Endothelial cell of umbilical vein (primary cell): Measurements from ENCODE around the gene SDR9C7. TPM values are rescaled to one million over a fixed set of nuclear protein-coding genes. Genes with fewer than 3 reads are reported as not detected.
"Not testable (repeated sequence)": the region's sequence is repeated elsewhere in the genome, so short reads cannot be mapped to it uniquely, and the experiment has no call there.

Experiments used
- BruUV-seq: library from RNA; stranded (reverse); fragments of 400-500 nt; replicated peaks from 2 replicates; lab custom pipeline; 2021; lab: Mats Ljungman, UMichigan
- CTCF ChIA-PET: fragments of 300-600, 350-600 bp; sonication (Branson Sonifier 250); formaldehyde crosslinking; loops from one replicate; lab custom pipeline; 2021; ENCODE audit warnings: antibody characterized with exemption, inconsistent platforms; lab: Charles Lee
- POLR2A ChIA-PET: fragments of 300-600, 350-600 bp; sonication (Branson Sonifier 250); formaldehyde crosslinking; loops from one replicate; lab custom pipeline; 2021; ENCODE audit warnings: antibody characterized with exemption, inconsistent platforms; lab: Charles Lee
- DNase-seq: peaks from one replicate; pipeline ENCODE4 v3.0.0-alpha.2; 2011; ENCODE audit warnings: low read depth, low spot score
- FAIRE-seq: peaks from 2 replicates; lab custom pipeline; 2011; peaks lifted over from hg19 to GRCh38; lab: Jason Lieb, UNC
- H2AFZ ChIP-seq: 2 replicates; pipeline ENCODE4 v1.6.0; 2012; ENCODE audit warnings: low read depth, low read length, control low read depth, inconsistent platforms
- H3K27ac ChIP-seq: 2 replicates; pipeline ENCODE4 v1.5.1; 2011; ENCODE audit warnings: low read depth, mild to moderate bottlenecking, control low read depth, low read length, moderate library complexity; ENCODE audit not compliant: insufficient read depth
- H3K27me3 ChIP-seq, 2 experiments: 2 replicates each; pipeline versions ENCODE4 v1.6.0 to v1.6.1; 2011; ENCODE audit warnings: low read length in 2 of 2, mixed read lengths in 1 of 2; ENCODE audit not compliant: control insufficient read depth in 2 of 2, insufficient read depth in 2 of 2
- H3K36me3 ChIP-seq, 2 experiments: 2 replicates in 1 of 2; 3 replicates in 1 of 2; pipeline ENCODE4 v1.5.1; 2011; ENCODE audit warnings: low read length in 2 of 2, mild to moderate bottlenecking in 1 of 2, moderate library complexity in 1 of 2; ENCODE audit not compliant: control insufficient read depth in 2 of 2, insufficient read depth in 2 of 2; ENCODE audit errors: extremely low read depth in 1 of 2
- H3K4me1 ChIP-seq: 3 replicates; pipeline ENCODE4 v1.5.1; 2011; ENCODE audit warnings: mild to moderate bottlenecking, low read length; ENCODE audit not compliant: control insufficient read depth, insufficient read depth; ENCODE audit errors: extremely low read depth
- H3K4me2 ChIP-seq: 2 replicates; pipeline ENCODE4 v1.6.1; 2011; ENCODE audit warnings: low read length, control low read depth, mixed read lengths; ENCODE audit not compliant: insufficient read depth
- H3K4me3 ChIP-seq, 3 experiments: fragments of 200-600 bp in 1 of 3; sonication (generic), shearing (Covaris generic) in 1 of 3; replicated peaks in 1 of 3; 2 replicates each; pipeline ENCODE4 v1.5.1; 2011 to 2016; ENCODE audit warnings: control low read depth in 3 of 3, low read length in 3 of 3, mild to moderate bottlenecking in 2 of 3, inconsistent platforms in 1 of 3, low read depth in 1 of 3, moderate library complexity in 1 of 3; ENCODE audit not compliant: insufficient read depth in 1 of 3
- H3K79me2 ChIP-seq: 2 replicates; pipeline ENCODE4 v1.6.0; 2012; ENCODE audit warnings: low read length, inconsistent platforms; ENCODE audit not compliant: control insufficient read depth, insufficient read depth
- H3K9ac ChIP-seq: replicated peaks from 2 replicates; pipeline ENCODE3; 2011; ENCODE audit warnings: low read length, control low read depth; ENCODE audit not compliant: insufficient read depth; ENCODE audit errors: extremely low read depth
- H3K9me1 ChIP-seq: replicated peaks from 3 replicates; pipeline ENCODE4 v1.6.0; 2011; ENCODE audit warnings: mild to moderate bottlenecking, low read length; ENCODE audit not compliant: control insufficient read depth, insufficient read depth; ENCODE audit errors: extremely low read depth
- H3K9me3 ChIP-seq: replicated peaks from 2 replicates; pipeline ENCODE4 v1.5.1; 2012; ENCODE audit warnings: low read length, inconsistent platforms; ENCODE audit not compliant: control insufficient read depth, insufficient read depth
- H4K20me1 ChIP-seq: replicated peaks from 2 replicates; pipeline ENCODE3; 2011; ENCODE audit warnings: mild to moderate bottlenecking, low read length; ENCODE audit not compliant: control insufficient read depth, insufficient read depth; ENCODE audit errors: extremely low read depth
- EZH2 ChIP-seq: IDR thresholded peaks from 2 replicates; pipeline ENCODE4 v1.6.1; 2012; ENCODE audit warnings: borderline replicate concordance, low read depth, mild to moderate bottlenecking, moderate library complexity, low read length, inconsistent platforms; ENCODE audit not compliant: severe bottlenecking
- FOS ChIP-seq: IDR thresholded peaks from 2 replicates; pipeline ENCODE4 v1.6.1; 2011; ENCODE audit warnings: mild to moderate bottlenecking, low read length, moderate library complexity, borderline replicate concordance; ENCODE audit not compliant: insufficient read depth
- GATA2 ChIP-seq: IDR thresholded peaks from 2 replicates; pipeline ENCODE4 v1.7.0; 2011; ENCODE audit warnings: low read depth, mild to moderate bottlenecking, moderate library complexity, mixed read lengths, low read length; ENCODE audit not compliant: insufficient read length, insufficient read depth
- JUN ChIP-seq: IDR thresholded peaks from 2 replicates; pipeline ENCODE4 v1.6.1; 2011; ENCODE audit warnings: borderline replicate concordance, low read depth; ENCODE audit not compliant: insufficient read length, insufficient read depth
- MYC ChIP-seq: IDR thresholded peaks from one replicate; pipeline ENCODE4 v1.6.1; 2011; ENCODE audit warnings: mild to moderate bottlenecking, low read depth, low read length
- POLR2A ChIP-seq: IDR thresholded peaks from 2 replicates; pipeline ENCODE4 v1.6.1; 2012; ENCODE audit warnings: low read depth, mild to moderate bottlenecking, control low read depth, low read length
- POLR2AphosphoS5 ChIP-seq: IDR thresholded peaks from 2 replicates; pipeline ENCODE4 v1.6.1; 2012; ENCODE audit warnings: low read depth, mild to moderate bottlenecking, control low read depth, low read length, moderate library complexity; ENCODE audit not compliant: insufficient read depth
- dilution Hi-C: fragments of 300-500 bp; cut with MboI; formaldehyde crosslinking; loops from one replicate; pipeline ENCODE4 v1.15.0; 2019; ENCODE audit warnings: low sequenced_read_pairs; ENCODE audit not compliant: extremely low pct_ligation_motif_present
- intact Hi-C: fragments of 100-400 bp; cut with micrococcal nuclease; formaldehyde crosslinking; loops from one replicate; pipeline ENCODE4 v1.10.0; 2022
- polyA plus RNA-seq, 4 experiments: library from polyadenylated mRNA; depleted of rRNA in 3 of 4; stranded (reverse) in 3 of 4; unstranded in 1 of 4; fragments of >200 nt; gene quantifications; 2 replicates each; pipeline versions ENCODE4 v1.2.1 to v1.2.3, GENCODE V29; 2011 to 2012; ENCODE audit warnings: missing spikeins in 1 of 4
- total RNA-seq: library from RNA; stranded (reverse); gene quantifications from 2 replicates; pipeline ENCODE4 v1.2.3, GENCODE V29; 2021
- TF ChIP-seq, protein P1 (sequence below): IDR thresholded peaks from 2 replicates; pipeline ENCODE4 v1.6.1; 2011; ENCODE audit not compliant: insufficient read depth, insufficient read length
- TF ChIP-seq, protein P2 (sequence below), 2 donors: IDR thresholded peaks; 1 replicate in 1 of 2; 2 replicates in 1 of 2; pipeline ENCODE4 v1.5.1; 2011; ENCODE audit warnings: low read length in 2 of 2, mild to moderate bottlenecking in 2 of 2, moderate library complexity in 2 of 2, control low read depth in 1 of 2, inconsistent platforms in 1 of 2, low read depth in 1 of 2; ENCODE audit not compliant: insufficient read depth in 1 of 2; ENCODE audit errors: extremely low read depth in 1 of 2

The SDR9C7 gene
- total and polyA plus RNA-seq, 2 donors (not counting 3 experiments of a cell fraction or from before 2014, with no cell fraction given), result not detected

DNA sequence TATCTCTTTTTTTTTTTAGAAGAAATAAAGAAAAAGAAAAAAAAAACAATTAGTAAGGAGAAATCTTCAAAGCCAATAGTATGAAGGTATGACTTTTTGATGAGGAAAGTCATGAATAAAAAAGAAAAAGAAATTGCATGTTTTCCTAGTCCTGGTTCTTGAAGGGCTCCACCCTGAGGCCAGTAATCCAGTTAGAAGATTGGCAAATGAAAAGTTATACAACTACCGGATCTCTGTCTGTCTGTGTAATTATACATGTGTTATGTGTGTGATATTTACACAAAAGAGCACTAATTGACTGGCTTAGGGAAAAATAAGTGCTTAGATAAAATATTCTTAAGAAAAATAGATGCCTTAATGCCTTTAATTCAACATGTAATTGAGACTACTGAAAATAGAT lies 28.4 kb downstream of the SDR9C7 start:
- BruUV-seq, result no TSS peak
- FAIRE-seq, result no peak
- ChIA-PET POLR2A (no interaction called here), CTCF (no interaction called here)
- Histone ChIP-seq H3K79me2 (no peaks in the 10 kb centered on the region), H3K9ac (no peak overlapping the region), H3K4me3 (no peak overlapping the region), H3K4me1 (no peaks in the 10 kb centered on the region), H3K27ac (no peak overlapping the region), H3K4me2 (no peak overlapping the region), H4K20me1 (no peaks in the 10 kb centered on the region), H3K9me1 (no peaks in the 10 kb centered on the region), H3K27me3 (peaks cover 0 to 2% of the 10 kb centered on the region in 2 experiments), H2AFZ (no peak overlapping the region), H3K9me3 (no peaks in the 10 kb centered on the region), H3K36me3 (no peaks in the 10 kb centered on the region)
- DNase-seq, result no peak
- dilution Hi-C loops (no loop called here), intact Hi-C loops (no loop called here)
- no peak for TF ChIP-seq EZH2

DNA sequence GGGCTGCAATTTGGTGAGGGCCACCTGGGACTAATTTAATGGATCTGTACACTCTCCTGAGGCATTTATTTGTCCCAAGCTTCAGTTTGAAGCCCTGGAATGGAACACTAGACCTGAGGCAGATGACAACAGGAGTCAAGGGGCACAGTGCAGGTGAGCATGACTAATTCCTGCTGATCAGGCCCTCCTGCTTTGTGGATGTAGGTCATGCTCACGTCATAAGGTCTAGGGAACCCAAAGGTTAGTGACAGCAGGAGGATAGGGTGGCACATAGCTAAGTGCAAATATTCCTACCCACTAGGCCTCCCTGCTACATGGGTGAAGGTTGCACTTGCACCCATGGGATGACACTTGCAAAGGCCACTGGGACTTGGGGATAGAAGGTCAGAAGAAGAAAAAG lies 30.8 kb downstream of the SDR9C7 start:
- Histone ChIP-seq H3K4me2 (no peak overlapping the region), H3K36me3 (no peaks in the 10 kb centered on the region), H3K79me2 (no peaks in the 10 kb centered on the region), H4K20me1 (no peaks in the 10 kb centered on the region), H3K27ac (no peak overlapping the region), H3K4me1 (no peaks in the 10 kb centered on the region), H3K9me1 (no peaks in the 10 kb centered on the region), H3K4me3 (no peak overlapping the region), H2AFZ (no peak overlapping the region), H3K9ac (no peak overlapping the region), H3K9me3 (no peaks in the 10 kb centered on the region), H3K27me3 (peaks cover 0 to 2% of the 10 kb centered on the region in 2 experiments)
- dilution Hi-C loops (no loop called here), intact Hi-C loops (no loop called here)
- BruUV-seq, result no TSS peak
- FAIRE-seq, result no peak
- DNase-seq, result no peak
- POLR2A ChIA-PET, result no interaction called here
- TF ChIP-seq GATA2 (no peak), JUN (no peak), POLR2A (no peak), FOS (no peak), POLR2AphosphoS5 (no peak), EZH2 (no peak), MYC (no peak)
- TF ChIP-seq, protein P1, sequence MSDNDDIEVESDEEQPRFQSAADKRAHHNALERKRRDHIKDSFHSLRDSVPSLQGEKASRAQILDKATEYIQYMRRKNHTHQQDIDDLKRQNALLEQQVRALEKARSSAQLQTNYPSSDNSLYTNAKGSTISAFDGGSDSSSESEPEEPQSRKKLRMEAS, result no peak
- TF ChIP-seq, protein P2, sequence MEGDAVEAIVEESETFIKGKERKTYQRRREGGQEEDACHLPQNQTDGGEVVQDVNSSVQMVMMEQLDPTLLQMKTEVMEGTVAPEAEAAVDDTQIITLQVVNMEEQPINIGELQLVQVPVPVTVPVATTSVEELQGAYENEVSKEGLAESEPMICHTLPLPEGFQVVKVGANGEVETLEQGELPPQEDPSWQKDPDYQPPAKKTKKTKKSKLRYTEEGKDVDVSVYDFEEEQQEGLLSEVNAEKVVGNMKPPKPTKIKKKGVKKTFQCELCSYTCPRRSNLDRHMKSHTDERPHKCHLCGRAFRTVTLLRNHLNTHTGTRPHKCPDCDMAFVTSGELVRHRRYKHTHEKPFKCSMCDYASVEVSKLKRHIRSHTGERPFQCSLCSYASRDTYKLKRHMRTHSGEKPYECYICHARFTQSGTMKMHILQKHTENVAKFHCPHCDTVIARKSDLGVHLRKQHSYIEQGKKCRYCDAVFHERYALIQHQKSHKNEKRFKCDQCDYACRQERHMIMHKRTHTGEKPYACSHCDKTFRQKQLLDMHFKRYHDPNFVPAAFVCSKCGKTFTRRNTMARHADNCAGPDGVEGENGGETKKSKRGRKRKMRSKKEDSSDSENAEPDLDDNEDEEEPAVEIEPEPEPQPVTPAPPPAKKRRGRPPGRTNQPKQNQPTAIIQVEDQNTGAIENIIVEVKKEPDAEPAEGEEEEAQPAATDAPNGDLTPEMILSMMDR (IDR thresholded peaks at IDR 0.05; ENCODE audit: extremely low read depth in 1 of 2, insufficient read depth in 1 of 2, low read depth in 1 of 2, low read length in 2 of 2), result no peak
- CTCF ChIA-PET, result no interaction called here

DNA sequence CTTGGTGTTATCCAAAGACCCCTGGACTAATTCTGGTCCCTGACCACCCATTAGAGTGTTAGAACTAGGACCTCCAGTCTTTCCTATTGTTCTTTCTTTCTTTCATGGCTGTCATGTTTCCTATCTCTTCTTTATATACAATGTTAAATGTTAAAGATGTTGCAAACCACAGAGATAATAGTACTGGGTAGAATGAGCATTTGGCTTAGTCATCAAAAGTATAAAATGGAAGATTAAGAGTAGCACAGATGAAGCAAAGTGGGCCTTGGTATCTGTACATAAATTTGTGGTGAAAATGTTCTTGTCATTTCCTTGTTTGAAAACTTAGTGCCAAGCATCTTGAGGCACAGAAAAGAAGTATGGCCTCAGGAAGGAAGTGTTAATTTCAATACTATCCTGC lies 32.9 kb downstream of the SDR9C7 start:
- POLR2A ChIA-PET, H3K4me3 ChIP-seq, FAIRE-seq, H3K36me3 ChIP-seq, DNase-seq, H2AFZ ChIP-seq, H3K4me2 ChIP-seq, H3K79me2 ChIP-seq, H3K9me1 ChIP-seq, H3K4me1 ChIP-seq, H3K9me3 ChIP-seq, BruUV-seq, H3K27me3 ChIP-seq, CTCF ChIA-PET, H3K27ac ChIP-seq, dilution Hi-C loops, H4K20me1 ChIP-seq, H3K9ac ChIP-seq, intact Hi-C loops: not testable (repeated sequence)
